ENCODE data around the gene C11orf52.

The C11orf52 gene

DNA sequence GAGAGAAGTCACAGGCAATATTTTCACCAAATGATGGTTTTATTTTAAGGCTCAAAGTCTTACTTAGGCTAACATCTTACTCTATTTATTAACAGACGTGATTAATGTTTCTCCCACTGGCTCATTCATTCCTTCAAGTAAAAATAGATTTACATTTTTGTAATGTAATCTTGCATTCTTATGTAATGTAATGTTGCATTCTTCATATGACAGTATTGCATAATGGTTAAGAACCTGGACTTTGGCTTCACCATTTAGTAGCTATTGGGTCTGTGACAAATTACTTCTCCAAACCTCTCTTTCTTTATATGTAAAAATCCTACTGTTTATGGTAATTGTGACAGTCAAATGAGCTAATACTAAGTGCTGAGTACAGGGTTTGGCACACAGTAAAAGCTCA is 15.2 kb downstream of the C11orf52 start:
- DNase-seq (ENCODE audit: insufficient read length, low spot score): no peak
- TF ChIP-seq, protein P1, sequence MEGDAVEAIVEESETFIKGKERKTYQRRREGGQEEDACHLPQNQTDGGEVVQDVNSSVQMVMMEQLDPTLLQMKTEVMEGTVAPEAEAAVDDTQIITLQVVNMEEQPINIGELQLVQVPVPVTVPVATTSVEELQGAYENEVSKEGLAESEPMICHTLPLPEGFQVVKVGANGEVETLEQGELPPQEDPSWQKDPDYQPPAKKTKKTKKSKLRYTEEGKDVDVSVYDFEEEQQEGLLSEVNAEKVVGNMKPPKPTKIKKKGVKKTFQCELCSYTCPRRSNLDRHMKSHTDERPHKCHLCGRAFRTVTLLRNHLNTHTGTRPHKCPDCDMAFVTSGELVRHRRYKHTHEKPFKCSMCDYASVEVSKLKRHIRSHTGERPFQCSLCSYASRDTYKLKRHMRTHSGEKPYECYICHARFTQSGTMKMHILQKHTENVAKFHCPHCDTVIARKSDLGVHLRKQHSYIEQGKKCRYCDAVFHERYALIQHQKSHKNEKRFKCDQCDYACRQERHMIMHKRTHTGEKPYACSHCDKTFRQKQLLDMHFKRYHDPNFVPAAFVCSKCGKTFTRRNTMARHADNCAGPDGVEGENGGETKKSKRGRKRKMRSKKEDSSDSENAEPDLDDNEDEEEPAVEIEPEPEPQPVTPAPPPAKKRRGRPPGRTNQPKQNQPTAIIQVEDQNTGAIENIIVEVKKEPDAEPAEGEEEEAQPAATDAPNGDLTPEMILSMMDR (IDR thresholded peaks at IDR 0.05; ENCODE audit: insufficient read depth, missing control alignments): no peak
- FAIRE-seq: no peak

DNA sequence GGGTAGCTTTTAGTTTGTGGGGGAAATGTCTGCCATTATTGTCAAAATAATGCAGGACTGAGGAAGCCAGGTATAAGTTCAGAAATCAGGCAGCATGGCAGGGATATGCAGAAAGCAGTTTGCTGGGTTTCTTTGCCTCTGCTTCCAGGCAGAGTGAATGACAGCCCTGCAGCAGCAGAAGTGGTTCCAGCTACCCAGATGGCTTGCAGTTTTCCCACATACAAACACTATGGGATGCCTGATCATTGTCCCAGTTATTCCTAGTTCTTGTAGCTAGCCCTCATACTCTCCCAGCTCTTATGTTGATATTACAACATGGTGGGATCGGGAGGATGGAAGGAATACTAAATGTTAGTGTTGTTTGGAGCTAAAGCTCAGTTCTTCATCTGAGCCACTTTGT is 15.6 kb downstream of the C11orf52 start:
- FAIRE-seq (no peak), DNase-seq (ENCODE audit: insufficient read length, low spot score) (no peak)
- TF ChIP-seq, protein P1 (IDR thresholded peaks at IDR 0.05; ENCODE audit: insufficient read depth, missing control alignments): no peak

DNA sequence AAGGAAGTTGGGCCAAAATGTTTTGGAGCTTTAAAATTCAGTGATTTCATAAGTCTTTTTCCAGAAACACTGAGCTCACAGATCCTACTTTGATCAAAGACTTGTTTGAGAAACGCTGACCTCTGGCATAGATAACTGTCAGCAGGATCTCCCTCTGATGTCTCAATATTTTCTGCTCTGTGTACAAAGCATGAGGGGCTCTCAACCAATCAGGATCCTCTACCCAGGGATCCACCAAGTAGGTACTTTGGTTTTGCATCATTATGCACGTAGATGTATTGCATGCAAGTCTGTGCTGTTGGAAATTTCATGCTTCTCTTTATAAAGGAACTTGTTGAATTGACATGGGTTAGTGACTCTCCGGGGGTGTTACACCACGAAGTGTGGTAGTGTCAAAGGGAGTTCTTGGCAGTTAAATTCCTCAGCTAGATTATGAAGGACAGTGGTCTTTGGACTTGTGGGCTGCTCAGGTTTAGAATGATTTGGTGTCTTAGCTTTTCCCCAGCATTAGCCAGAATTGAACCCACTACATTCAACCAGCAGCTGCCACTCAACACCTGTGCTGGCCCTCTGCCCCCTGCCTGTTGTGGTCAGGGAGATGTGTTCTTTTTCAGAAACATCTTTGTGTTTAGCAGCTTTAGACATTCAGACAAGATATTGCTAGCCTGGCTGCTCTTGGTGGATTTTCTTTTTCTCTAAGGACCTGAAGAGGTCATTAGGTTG is 16.8 kb downstream of the C11orf52 start:
- DNase-seq (ENCODE audit: insufficient read length, low spot score) (no peak), FAIRE-seq (no peak)
- TF ChIP-seq, protein P1 (IDR thresholded peaks at IDR 0.05; ENCODE audit: insufficient read depth, missing control alignments): no peak

DNA sequence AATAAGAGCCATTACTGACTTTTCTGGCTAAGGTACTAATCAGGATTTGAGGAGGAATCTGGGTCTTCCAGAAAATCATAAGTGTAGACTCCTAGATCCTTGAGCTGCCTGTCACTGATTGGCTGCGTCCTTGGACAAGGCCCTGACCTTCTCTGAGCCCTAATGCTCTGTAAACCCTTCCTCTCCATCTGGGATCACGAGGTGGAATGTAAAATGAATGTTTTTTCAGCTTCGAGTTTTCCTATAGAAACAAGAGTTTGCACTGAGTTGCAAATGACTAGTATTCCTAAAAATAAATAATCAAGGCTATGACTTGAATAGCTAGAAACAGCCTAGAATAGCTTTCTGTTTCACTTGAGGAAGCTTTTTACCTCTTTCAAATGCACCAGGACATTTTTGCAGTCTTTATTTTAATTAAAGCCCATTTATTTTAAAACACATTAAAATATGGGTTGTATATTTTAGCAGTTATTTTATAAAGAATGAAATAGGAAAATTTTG is 17.4 kb downstream of the C11orf52 start:
- DNase-seq (ENCODE audit: insufficient read length, low spot score) (no peak), FAIRE-seq (no peak)
- TF ChIP-seq, protein P1 (IDR thresholded peaks at IDR 0.05; ENCODE audit: insufficient read depth, missing control alignments): no peak

DNA sequence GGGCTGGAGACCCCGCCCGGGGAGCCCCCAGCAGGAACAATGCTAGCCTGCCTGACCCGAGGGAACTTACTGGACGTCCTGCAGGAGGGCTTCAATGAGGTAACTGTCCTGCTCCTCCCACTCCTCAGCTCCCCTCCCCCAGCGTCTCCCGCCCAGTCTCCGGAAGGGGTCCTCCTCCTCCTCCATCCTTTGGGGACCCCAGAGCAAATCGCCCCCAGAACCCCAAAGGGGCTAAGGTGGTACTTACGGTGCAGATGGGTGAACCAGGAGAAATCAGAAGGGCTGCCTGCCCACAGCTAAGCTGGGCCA is 18.7 kb downstream of the C11orf52 start:
- DNase-seq (ENCODE audit: insufficient read length, low spot score) (no peak), FAIRE-seq (no peak)
- TF ChIP-seq, protein P1 (IDR thresholded peaks at IDR 0.05; ENCODE audit: insufficient read depth, missing control alignments): no peak

DNA sequence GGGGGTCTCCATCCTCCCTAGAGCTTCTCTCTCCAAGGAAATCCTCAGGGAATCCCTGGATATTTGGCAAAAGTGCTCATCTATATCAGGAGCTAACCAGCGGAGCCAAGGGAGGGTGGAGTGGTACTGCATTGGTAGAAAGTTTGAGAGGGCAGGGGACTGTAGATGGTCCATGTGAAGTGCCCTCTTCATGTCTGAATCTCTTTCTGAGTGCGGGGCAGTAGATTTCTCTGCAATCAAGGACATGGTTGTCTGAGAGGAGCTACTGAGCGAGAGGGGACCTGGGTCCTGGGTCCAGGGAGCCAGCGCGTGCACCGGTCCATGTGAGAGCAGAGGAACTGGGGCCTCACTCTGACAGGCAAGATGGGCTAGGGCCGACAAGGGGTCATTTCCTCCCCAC is 19.1 kb downstream of the C11orf52 start:
- TF ChIP-seq, protein P1 (IDR thresholded peaks at IDR 0.05; ENCODE audit: insufficient read depth, missing control alignments): no peak
- FAIRE-seq (no peak), DNase-seq (ENCODE audit: insufficient read length, low spot score) (no peak)

DNA sequence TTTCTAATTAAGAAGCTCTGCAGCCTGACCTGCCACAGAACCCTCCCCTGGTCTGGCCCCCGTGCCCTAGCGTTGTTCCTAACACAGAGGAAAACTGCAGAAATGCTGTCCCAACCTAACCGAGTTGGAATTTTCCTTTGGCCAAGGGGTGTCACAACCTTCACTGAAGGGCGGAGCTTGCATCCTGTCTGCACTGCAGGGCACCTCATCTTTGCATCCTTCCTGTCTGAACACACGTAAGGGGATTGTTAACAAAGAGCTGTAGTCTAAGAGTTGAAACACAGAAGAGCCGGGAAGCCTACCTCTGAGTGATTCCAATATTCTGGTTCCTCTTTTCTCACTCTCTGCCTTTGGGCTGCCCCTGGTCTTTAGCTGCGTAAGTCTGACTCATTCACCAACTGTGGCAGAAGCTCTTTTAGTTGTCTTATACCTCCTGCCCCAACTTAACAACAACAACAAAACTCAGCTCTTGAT is 20.0 kb downstream of the C11orf52 start:
- FAIRE-seq (no peak), DNase-seq (ENCODE audit: insufficient read length, low spot score) (no peak)
- TF ChIP-seq, protein P1 (IDR thresholded peaks at IDR 0.05; ENCODE audit: insufficient read depth, missing control alignments): no peak
